HEK293T (cell line): ENCODE data around the gene COA5.

Source experiments
- ARNT ChIP-seq: fragments of 450-650 bp; IDR thresholded peaks from 2 replicates; pipeline ENCODE4 v1.6.1; 2017; ENCODE audit warnings: mild to moderate bottlenecking
- CTBP1 ChIP-seq: fragments of 450-650 bp; IDR thresholded peaks from 2 replicates; pipeline ENCODE4 v1.6.1; 2016; ENCODE audit warnings: borderline replicate concordance
- ELF4 ChIP-seq: fragments of 450-650 bp; IDR thresholded peaks from 2 replicates; pipeline ENCODE4 v1.6.1; 2017; ENCODE audit warnings: antibody characterized with exemption
- FOXA1 ChIP-seq: fragments of 450-650 bp; IDR thresholded peaks from 2 replicates; pipeline ENCODE4 v1.6.1; 2016; ENCODE audit warnings: mild to moderate bottlenecking
- FOXM1 ChIP-seq: fragments of 450-650 bp; IDR thresholded peaks from 2 replicates; pipeline ENCODE4 v1.6.1; 2017; ENCODE audit warnings: mild to moderate bottlenecking, borderline replicate concordance
- NFRKB ChIP-seq: fragments of 450-650 bp; IDR thresholded peaks from 2 replicates; pipeline ENCODE4 v1.6.1; 2016; ENCODE audit warnings: mild to moderate bottlenecking, moderate library complexity
- SUZ12 ChIP-seq: fragments of 450-650 bp; IDR thresholded peaks from 2 replicates; pipeline ENCODE4 v1.6.1; 2016; ENCODE audit warnings: mild to moderate bottlenecking
- TARDBP ChIP-seq: fragments of 450-650 bp; IDR thresholded peaks from 2 replicates; pipeline ENCODE4 v1.6.1; 2016
- ZNF384 ChIP-seq: fragments of 450-650 bp; IDR thresholded peaks from 2 replicates; pipeline ENCODE4 v1.6.1; 2016

DNA sequence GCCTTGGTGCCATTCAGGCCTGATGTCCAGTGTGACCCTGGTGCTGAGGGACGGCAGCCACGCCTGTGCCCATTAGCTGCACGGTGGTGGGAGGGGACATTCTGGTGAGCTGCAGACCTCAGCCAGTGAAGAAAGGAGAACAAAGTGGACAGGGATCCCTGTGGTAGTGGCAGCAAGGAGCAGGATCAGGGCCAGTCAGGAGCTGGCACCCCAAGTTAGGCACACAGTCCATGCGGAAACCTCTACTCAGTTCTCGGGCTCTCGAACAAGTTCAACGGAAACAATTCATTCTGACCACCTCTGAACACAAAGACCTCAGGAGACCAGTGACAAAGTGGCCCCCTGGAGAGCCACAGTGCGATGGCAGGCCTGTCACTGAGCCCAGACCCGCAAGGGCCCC is 30.1 kb downstream of the COA5 start:
- TF ChIP-seq FOXM1 (no peak), TARDBP (no peak), ZNF384 (no peak), ARNT (no peak), ELF4 (no peak), CTBP1 (no peak), SUZ12 (no peak), NFRKB (no peak), FOXA1 (no peak)
